ENCODE data around the gene FADS6. TPM values are rescaled to one million over a fixed set of nuclear protein-coding genes. Genes with fewer than 3 reads are reported as not detected.

FADS6 gene
- total RNA-seq, 1 experiment from 2014 or later, result not detected

- Histone ChIP-seq H3K27me3 (ENCODE audit: low read length) (no peaks in the 10 kb centered on the region), H3K4me1 (ENCODE audit: low read length) (no peaks in the 10 kb centered on the region), H3K79me2 (ENCODE audit: low read length) (no peaks in the 10 kb centered on the region), H3K4me2 (ENCODE audit: low read depth, low read length, poor library complexity, severe bottlenecking) (no peak overlapping the region), H3K4me3 (ENCODE audit: low read length) (no peak overlapping the region), H2AFZ (ENCODE audit: low read length) (no peak overlapping the region), H3K9me2 (replicated peaks; ENCODE audit: insufficient read depth, low read length) (no peaks in the 10 kb centered on the region), H3K36me3 (ENCODE audit: insufficient read depth, low read length) (no peaks in the 10 kb centered on the region), H3K27ac (ENCODE audit: low read length) (no peak overlapping the region), H4K20me1 (ENCODE audit: insufficient read depth, low read depth, low read length) (no peaks in the 10 kb centered on the region), H3K9me3 (ENCODE audit: low read length) (no peaks in the 10 kb centered on the region), H3K9ac (ENCODE audit: low read length) (no peak overlapping the region)
- DNase-seq, result no peak
These were observed 10.2 kb upstream of the FADS6 start for GRCh38 chr17:74903671-74904070.

- Histone ChIP-seq H3K36me3 (ENCODE audit: insufficient read depth, low read length) (no peaks in the 10 kb centered on the region), H3K27ac (ENCODE audit: low read length) (no peak overlapping the region), H3K79me2 (ENCODE audit: low read length) (no peaks in the 10 kb centered on the region), H3K4me2 (ENCODE audit: low read depth, low read length, poor library complexity, severe bottlenecking) (no peak overlapping the region), H3K9ac (ENCODE audit: low read length) (no peak overlapping the region), H4K20me1 (ENCODE audit: insufficient read depth, low read depth, low read length) (no peaks in the 10 kb centered on the region), H3K9me3 (ENCODE audit: low read length) (no peaks in the 10 kb centered on the region), H3K27me3 (ENCODE audit: low read length) (no peaks in the 10 kb centered on the region), H2AFZ (ENCODE audit: low read length) (no peak overlapping the region), H3K9me2 (replicated peaks; ENCODE audit: insufficient read depth, low read length) (no peaks in the 10 kb centered on the region), H3K4me3 (ENCODE audit: low read length) (no peak overlapping the region), H3K4me1 (ENCODE audit: low read length) (no peaks in the 10 kb centered on the region)
- no peak for DNase-seq
These were observed 9.6 kb upstream of the FADS6 start for GRCh38 chr17:74903034-74903433.

GRCh38 chr17:74901353-74902135, 8.1 kb upstream of the FADS6 start:
- Histone ChIP-seq H3K4me2 (ENCODE audit: low read depth, low read length, poor library complexity, severe bottlenecking) (no peak overlapping the region), H3K9me3 (ENCODE audit: low read length) (no peaks in the 10 kb centered on the region), H3K4me1 (ENCODE audit: low read length) (no peaks in the 10 kb centered on the region), H3K4me3 (ENCODE audit: low read length) (no peak overlapping the region), H3K27ac (ENCODE audit: low read length) (no peak overlapping the region), H3K9me2 (replicated peaks; ENCODE audit: insufficient read depth, low read length) (no peaks in the 10 kb centered on the region), H3K36me3 (ENCODE audit: insufficient read depth, low read length) (no peaks in the 10 kb centered on the region), H4K20me1 (ENCODE audit: insufficient read depth, low read depth, low read length) (no peaks in the 10 kb centered on the region), H3K9ac (ENCODE audit: low read length) (no peak overlapping the region), H2AFZ (ENCODE audit: low read length) (no peak overlapping the region), H3K79me2 (ENCODE audit: low read length) (no peaks in the 10 kb centered on the region), H3K27me3 (ENCODE audit: low read length) (no peaks in the 10 kb centered on the region)
- DNase-seq, result no peak

- Histone ChIP-seq H3K79me2 (ENCODE audit: low read length) (no peaks in the 10 kb centered on the region), H3K36me3 (ENCODE audit: insufficient read depth, low read length) (no peaks in the 10 kb centered on the region), H3K4me2 (ENCODE audit: low read depth, low read length, poor library complexity, severe bottlenecking) (no peak overlapping the region), H3K9ac (ENCODE audit: low read length) (no peak overlapping the region), H2AFZ (ENCODE audit: low read length) (no peak overlapping the region), H4K20me1 (ENCODE audit: insufficient read depth, low read depth, low read length) (no peaks in the 10 kb centered on the region), H3K27ac (ENCODE audit: low read length) (no peak overlapping the region), H3K9me2 (replicated peaks; ENCODE audit: insufficient read depth, low read length) (no peaks in the 10 kb centered on the region), H3K4me1 (ENCODE audit: low read length) (no peaks in the 10 kb centered on the region), H3K27me3 (ENCODE audit: low read length) (no peaks in the 10 kb centered on the region), H3K4me3 (ENCODE audit: low read length) (no peak overlapping the region), H3K9me3 (ENCODE audit: low read length) (no peaks in the 10 kb centered on the region)
- DNase-seq, result no peak
These were observed 6.8 kb upstream of the FADS6 start for GRCh38 chr17:74900208-74900607.

GRCh38 chr17:74898376-74898946, 5.0 kb upstream of the FADS6 start:
- Histone ChIP-seq H4K20me1 (ENCODE audit: insufficient read depth, low read depth, low read length) (no peaks in the 10 kb centered on the region), H3K9me2 (replicated peaks; ENCODE audit: insufficient read depth, low read length) (no peaks in the 10 kb centered on the region), H3K9ac (ENCODE audit: low read length) (no peak overlapping the region), H3K27me3 (ENCODE audit: low read length) (no peaks in the 10 kb centered on the region), H3K4me1 (ENCODE audit: low read length) (no peaks in the 10 kb centered on the region), H2AFZ (ENCODE audit: low read length) (no peak overlapping the region), H3K79me2 (ENCODE audit: low read length) (no peaks in the 10 kb centered on the region), H3K9me3 (ENCODE audit: low read length) (no peaks in the 10 kb centered on the region), H3K4me2 (ENCODE audit: low read depth, low read length, poor library complexity, severe bottlenecking) (no peak overlapping the region), H3K27ac (ENCODE audit: low read length) (no peak overlapping the region), H3K4me3 (ENCODE audit: low read length) (no peak overlapping the region), H3K36me3 (ENCODE audit: insufficient read depth, low read length) (no peaks in the 10 kb centered on the region)
- no peak for DNase-seq

GRCh38 chr17:74893936-74894671, 671 bp upstream of the FADS6 start:
- no peak overlapping the region for H3K27ac ChIP-seq (ENCODE audit: low read length)
- H3K36me3 ChIP-seq (ENCODE audit: insufficient read depth, low read length), result no peaks in the 10 kb centered on the region
- H3K4me3 ChIP-seq (ENCODE audit: low read length), result no peak overlapping the region
- no peaks in the 10 kb centered on the region for H3K4me1 ChIP-seq (ENCODE audit: low read length)
- H3K9me3 ChIP-seq (ENCODE audit: low read length), result no peaks in the 10 kb centered on the region
- H4K20me1 ChIP-seq (ENCODE audit: insufficient read depth, low read depth, low read length), result no peaks in the 10 kb centered on the region
- H2AFZ ChIP-seq (ENCODE audit: low read length), result no peak overlapping the region
- DNase-seq, result no peak
- H3K79me2 ChIP-seq (ENCODE audit: low read length), result no peaks in the 10 kb centered on the region
- H3K9me2 ChIP-seq (replicated peaks; ENCODE audit: insufficient read depth, low read length), result no peaks in the 10 kb centered on the region
- no peak overlapping the region for H3K9ac ChIP-seq (ENCODE audit: low read length)
- H3K27me3 ChIP-seq (ENCODE audit: low read length), result no peaks in the 10 kb centered on the region
- no peak overlapping the region for H3K4me2 ChIP-seq (ENCODE audit: low read depth, low read length, poor library complexity, severe bottlenecking)

GRCh38 chr17:74892013-74892841, 1.2 kb downstream of the FADS6 start:
- Histone ChIP-seq H3K79me2 (ENCODE audit: low read length) (no peaks in the 10 kb centered on the region), H3K4me2 (ENCODE audit: low read depth, low read length, poor library complexity, severe bottlenecking) (no peak overlapping the region), H3K27me3 (ENCODE audit: low read length) (no peaks in the 10 kb centered on the region), H3K9me3 (ENCODE audit: low read length) (no peaks in the 10 kb centered on the region), H2AFZ (ENCODE audit: low read length) (no peak overlapping the region), H3K9ac (ENCODE audit: low read length) (no peak overlapping the region), H3K9me2 (replicated peaks; ENCODE audit: insufficient read depth, low read length) (no peaks in the 10 kb centered on the region), H3K36me3 (ENCODE audit: insufficient read depth, low read length) (no peaks in the 10 kb centered on the region), H3K4me3 (ENCODE audit: low read length) (no peak overlapping the region), H3K27ac (ENCODE audit: low read length) (no peak overlapping the region), H4K20me1 (ENCODE audit: insufficient read depth, low read depth, low read length) (no peaks in the 10 kb centered on the region), H3K4me1 (ENCODE audit: low read length) (no peaks in the 10 kb centered on the region)
- DNase-seq, result no peak

- Histone ChIP-seq H4K20me1 (ENCODE audit: insufficient read depth, low read depth, low read length) (no peaks in the 10 kb centered on the region), H3K9me2 (replicated peaks; ENCODE audit: insufficient read depth, low read length) (no peaks in the 10 kb centered on the region), H3K4me3 (ENCODE audit: low read length) (no peak overlapping the region), H2AFZ (ENCODE audit: low read length) (no peak overlapping the region), H3K27me3 (ENCODE audit: low read length) (no peaks in the 10 kb centered on the region), H3K9me3 (ENCODE audit: low read length) (no peaks in the 10 kb centered on the region), H3K9ac (ENCODE audit: low read length) (no peak overlapping the region), H3K79me2 (ENCODE audit: low read length) (no peaks in the 10 kb centered on the region), H3K36me3 (ENCODE audit: insufficient read depth, low read length) (no peaks in the 10 kb centered on the region), H3K27ac (ENCODE audit: low read length) (no peak overlapping the region), H3K4me2 (ENCODE audit: low read depth, low read length, poor library complexity, severe bottlenecking) (no peak overlapping the region), H3K4me1 (ENCODE audit: low read length) (no peaks in the 10 kb centered on the region)
- no peak for DNase-seq
These were observed 2.9 kb downstream of the FADS6 start for GRCh38 chr17:74890554-74890953.

Data from Karpas-422 (cell line).